ENCODE measurements around the gene ARHGAP15. TPM values are rescaled to one million over a fixed set of nuclear protein-coding genes. Genes with fewer than 3 reads are reported as not detected.

The ARHGAP15 gene
- total and polyA plus RNA-seq, 5 experiments from 2014 or later, result 130 to 299 (median 217) TPM

DNA sequence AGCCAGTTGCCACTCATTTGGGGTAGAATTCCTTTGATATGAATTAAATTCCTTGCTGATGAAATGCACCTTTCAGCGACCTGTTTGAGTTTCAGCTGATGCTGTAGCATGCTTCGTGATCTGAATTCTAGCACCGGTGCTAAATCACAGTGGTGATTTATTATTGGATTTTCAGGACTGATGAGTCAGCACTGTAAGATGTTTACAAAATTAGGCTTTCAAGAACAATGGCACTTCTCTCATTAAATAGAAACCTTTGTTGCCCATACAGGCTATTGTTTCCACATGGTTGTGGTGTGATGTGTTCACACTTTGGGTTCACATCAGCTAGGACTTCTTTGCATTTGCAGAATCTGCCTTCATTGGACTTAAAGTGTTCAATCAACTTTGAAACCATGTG lies 687.7 kb downstream of the ARHGAP15 start:
- no peak for DNase-seq
- no peak for ATAC-seq
- Mint-ChIP-seq H3K9me3 (no peaks in the 10 kb centered on the region), H3K27me3 (peaks cover 0 to 9% (median 2%) of the 10 kb centered on the region in 5 donors), H3K27ac (no peak overlapping the region), H3K36me3 (no peaks in the 10 kb centered on the region), H3K4me3 (no peak overlapping the region), H3K4me1 (peaks cover 0 to 3% (median 0%) of the 10 kb centered on the region in 4 donors)
- POLR2A ChIA-PET, result no interaction called here

Data from naive thymus-derived CD8-positive, alpha-beta T cell (primary cell).